Small intestine (tissue), 7 donors: ENCODE measurements around the gene PRRC2B. TPM values are rescaled to one million over a fixed set of nuclear protein-coding genes. Genes with fewer than 3 reads are reported as not detected.

Experiments used
- DNase-seq, 2 donors: peaks; one replicate each; pipeline versions ENCODE4 v3.0.0 to v3.0.0-alpha.2; 2013
- FAIRE-seq: peaks from 2 replicates; lab custom pipeline; 2012; peaks lifted over from hg19 to GRCh38; lab: Jason Lieb, UNC
- H3K27ac ChIP-seq, 3 donors: one replicate each; pipeline ENCODE4 v1.5.1; 2013; ENCODE audit warnings: low read length in 2 of 3, mild to moderate bottlenecking in 2 of 3, control low read depth in 1 of 3, inconsistent platforms in 1 of 3, low read depth in 1 of 3, moderate library complexity in 1 of 3
- H3K27me3 ChIP-seq, 3 donors: one replicate each; pipeline ENCODE4 v1.6.1; 2013; ENCODE audit warnings: low read length in 3 of 3, inconsistent platforms in 1 of 3; ENCODE audit not compliant: control insufficient read depth in 3 of 3, insufficient read depth in 3 of 3
- H3K36me3 ChIP-seq, 3 donors: one replicate each; pipeline ENCODE4 v1.6.1; 2013; ENCODE audit warnings: low read length in 3 of 3, inconsistent platforms in 1 of 3, low read depth in 1 of 3, mild to moderate bottlenecking in 1 of 3, moderate library complexity in 1 of 3; ENCODE audit not compliant: control insufficient read depth in 3 of 3, insufficient read depth in 2 of 3
- H3K4me1 ChIP-seq, 3 donors: one replicate each; pipeline ENCODE4 v1.6.1; 2013; ENCODE audit warnings: low read length in 2 of 3, inconsistent platforms in 1 of 3, low read depth in 1 of 3, mild to moderate bottlenecking in 1 of 3, moderate library complexity in 1 of 3; ENCODE audit not compliant: control insufficient read depth in 3 of 3, insufficient read depth in 2 of 3
- H3K4me3 ChIP-seq, 3 donors: one replicate each; pipeline ENCODE4 v1.5.1; 2013; ENCODE audit warnings: low read length in 3 of 3, control low read depth in 1 of 3, inconsistent platforms in 1 of 3, low read depth in 1 of 3, mild to moderate bottlenecking in 1 of 3, moderate library complexity in 1 of 3
- H3K9me3 ChIP-seq, 2 donors: one replicate each; pipeline ENCODE4 v1.6.1; 2013; ENCODE audit warnings: low read depth in 1 of 2, low read length in 1 of 2; ENCODE audit not compliant: control insufficient read depth in 2 of 2, insufficient read depth in 1 of 2
- whole genome bisulfite sequencing, 3 donors: extraction: QIAGEN DNeasy Blood & Tissue Kit; methylation state at CpG; one replicate each; pipeline ENCODE4 v1.1.7; 2013; 5-methylcytosine and 5-hydroxymethylcytosine counted together
- polyA plus RNA-seq, 4 donors: library from polyadenylated mRNA; stranded (reverse) in 3 of 4; unstranded in 1 of 4; fragments of 200-250 nt in 3 of 4; fragments of 120-200 nt in 1 of 4; gene quantifications; one replicate each; pipeline versions ENCODE4 v1.2.1 to v1.2.3, GENCODE V29; 2013
- donor health status: healthy with polysubstance abuse.
- donor health status: control.
- donor health status: control.
- donor health status: Bipolar disorder and iron deficiency.
- donor health status: healthy.

The PRRC2B gene
- polyA plus RNA-seq, 4 donors = 18.9 to 138 (median 40.7) TPM

DNA sequence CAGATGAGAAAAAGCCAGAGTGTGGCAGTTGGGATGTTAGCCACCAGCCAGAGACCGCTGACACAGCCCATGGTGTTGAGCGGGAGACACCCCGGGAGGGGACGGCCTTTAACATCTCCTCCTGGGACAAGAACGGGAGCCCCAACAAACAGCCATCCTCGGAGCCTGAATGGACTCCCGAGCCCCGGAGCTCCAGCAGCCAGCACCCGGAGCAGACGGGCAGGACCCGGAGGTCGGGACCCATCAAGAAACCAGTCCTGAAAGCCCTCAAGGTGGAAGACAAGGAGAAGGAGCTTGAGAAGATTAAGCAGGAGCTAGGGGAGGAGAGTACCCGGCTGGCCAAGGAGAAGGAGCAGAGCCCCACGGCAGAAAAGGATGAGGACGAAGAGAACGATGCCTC is 80.8 kb downstream of the PRRC2B start:
- FAIRE-seq (no peak), DNase-seq (no peak)
- 92 to 95% (median 93%) methylated on average over 16 of the region's 16 CpGs for WGBS, 3 donors
- Histone ChIP-seq H3K36me3 (peaks cover 44 to 87% (median 66%) of the 10 kb centered on the region in 3 donors), H3K4me3 (no peak overlapping the region), H3K27ac (no peak overlapping the region), H3K9me3 (no peaks in the 10 kb centered on the region), H3K27me3 (no peaks in the 10 kb centered on the region), H3K4me1 (no peaks in the 10 kb centered on the region)

- no peaks in the 10 kb centered on the region for H3K27me3 ChIP-seq
- no peak for DNase-seq
- no peaks in the 10 kb centered on the region for H3K9me3 ChIP-seq
- no peak overlapping the region for H3K27ac ChIP-seq
- FAIRE-seq = no peak
- H3K4me1 ChIP-seq = no peaks in the 10 kb centered on the region
- 92 to 94% (median 92%) methylated on average over 42 to 46 of the region's 46 CpGs for WGBS, 3 donors
- H3K4me3 ChIP-seq = no peak overlapping the region
- H3K36me3 ChIP-seq = peaks cover 42 to 86% (median 67%) of the 10 kb centered on the region in 3 donors
These were observed 81.4 kb downstream of the PRRC2B start for GRCh38 chr9:131475111-131475955.

- Histone ChIP-seq H3K4me3 (no peak overlapping the region), H3K36me3 (peaks cover 35 to 87% (median 63%) of the 10 kb centered on the region in 3 donors), H3K27me3 (no peaks in the 10 kb centered on the region), H3K4me1 (no peaks in the 10 kb centered on the region), H3K27ac (no peak overlapping the region), H3K9me3 (no peaks in the 10 kb centered on the region)
- FAIRE-seq (no peak), DNase-seq (no peak)
- 89 to 92% (median 91%) methylated on average over 38 to 40 of the region's 40 CpGs for WGBS, 3 donors
These were observed 82.3 kb downstream of the PRRC2B start for GRCh38 chr9:131475956-131476776.

- peaks cover 33 to 94% (median 62%) of the 10 kb centered on the region in 3 donors for H3K36me3 ChIP-seq
- no peak for DNase-seq
- H3K4me1 ChIP-seq = no peaks in the 10 kb centered on the region
- no peak for FAIRE-seq
- H3K4me3 ChIP-seq = no peak overlapping the region
- H3K9me3 ChIP-seq = no peaks in the 10 kb centered on the region
- 88 to 92% (median 92%) methylated on average over 16 to 18 of the region's 18 CpGs for WGBS, 3 donors
- H3K27me3 ChIP-seq = no peaks in the 10 kb centered on the region
- no peak overlapping the region for H3K27ac ChIP-seq
These were observed 83.0 kb downstream of the PRRC2B start for GRCh38 chr9:131476777-131477345.

DNA sequence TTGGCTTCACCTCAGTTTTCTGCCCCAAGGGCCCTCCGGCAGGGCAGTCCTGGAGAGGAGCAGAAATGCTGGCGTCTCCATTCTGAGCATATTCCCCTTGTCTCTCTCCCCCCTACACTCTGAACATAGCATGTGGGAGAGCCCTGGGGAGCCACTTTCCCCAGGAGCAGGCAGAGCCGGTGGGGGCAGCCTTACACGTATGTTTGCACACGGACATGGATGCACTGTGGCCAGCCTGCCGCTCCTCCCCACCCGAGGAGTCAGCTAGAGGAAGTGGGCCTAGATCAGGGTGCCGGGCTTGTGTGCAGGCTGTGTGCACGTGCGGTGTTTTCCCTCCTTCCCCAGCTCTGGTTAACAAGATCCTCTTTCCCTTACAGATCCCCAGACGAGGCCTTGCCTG is 83.5 kb downstream of the PRRC2B start:
- Histone ChIP-seq H3K27ac (no peak overlapping the region), H3K27me3 (no peaks in the 10 kb centered on the region), H3K9me3 (no peaks in the 10 kb centered on the region), H3K4me1 (no peaks in the 10 kb centered on the region), H3K4me3 (no peak overlapping the region), H3K36me3 (peaks cover 37 to 97% (median 62%) of the 10 kb centered on the region in 3 donors)
- no peak for DNase-seq
- no peak for FAIRE-seq
- WGBS, 3 donors = 80 to 96% (median 86%) methylated on average over 11 of the region's 11 CpGs

- Histone ChIP-seq H3K4me1 (no peaks in the 10 kb centered on the region), H3K9me3 (no peaks in the 10 kb centered on the region), H3K27me3 (no peaks in the 10 kb centered on the region), H3K36me3 (peaks cover 40 to 98% (median 60%) of the 10 kb centered on the region in 3 donors), H3K4me3 (no peak overlapping the region), H3K27ac (no peak overlapping the region)
- FAIRE-seq (no peak), DNase-seq (no peak)
- WGBS, 3 donors = 87 to 92% (median 91%) methylated on average over 19 of the region's 19 CpGs
These were observed 84.0 kb downstream of the PRRC2B start for GRCh38 chr9:131477816-131478419.

- FAIRE-seq = no peak
- H3K27me3 ChIP-seq = no peaks in the 10 kb centered on the region
- peaks cover 41 to 98% (median 56%) of the 10 kb centered on the region in 3 donors for H3K36me3 ChIP-seq
- no peak overlapping the region for H3K4me3 ChIP-seq
- peak; percentile 25 to 64 for DNase-seq
- 60 to 68% (median 67%) methylated on average over 12 of the region's 12 CpGs for WGBS, 3 donors
- H3K9me3 ChIP-seq = no peaks in the 10 kb centered on the region
- no peaks in the 10 kb centered on the region for H3K4me1 ChIP-seq
- no peak overlapping the region for H3K27ac ChIP-seq
These were observed 84.6 kb downstream of the PRRC2B start for GRCh38 chr9:131478421-131478868.

DNA sequence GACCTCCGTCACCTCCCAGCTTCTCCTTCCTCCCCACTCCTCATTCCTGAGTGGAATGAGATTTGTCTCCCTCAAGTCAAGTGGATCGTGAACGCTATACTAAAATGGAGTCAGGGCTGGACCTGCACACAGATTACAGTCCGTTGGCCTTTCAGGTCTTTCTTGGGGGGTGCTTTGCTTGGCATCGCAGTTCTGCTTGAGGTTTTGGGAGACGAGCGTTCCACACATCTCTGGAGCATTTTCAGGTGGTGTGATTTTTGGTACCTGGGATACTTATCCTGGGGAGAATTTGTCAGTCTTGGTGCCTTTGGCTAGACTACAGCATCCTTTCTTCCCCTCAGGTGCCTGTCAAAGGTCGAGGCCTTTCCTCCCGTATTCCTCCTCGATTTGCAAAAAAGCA is 85.0 kb downstream of the PRRC2B start:
- H3K4me3 ChIP-seq = no peak overlapping the region
- no peak overlapping the region for H3K27ac ChIP-seq
- H3K9me3 ChIP-seq = no peaks in the 10 kb centered on the region
- FAIRE-seq (no peak), DNase-seq (no peak)
- 91 to 93% (median 91%) methylated on average over 10 of the region's 10 CpGs for WGBS, 3 donors
- peaks cover 40 to 98% (median 58%) of the 10 kb centered on the region in 3 donors for H3K36me3 ChIP-seq
- no peaks in the 10 kb centered on the region for H3K27me3 ChIP-seq
- H3K4me1 ChIP-seq = no peaks in the 10 kb centered on the region
